AG04450 (cell line): Measurements from ENCODE around the gene TTC6. TPM values are rescaled to one million over a fixed set of nuclear protein-coding genes. Genes with fewer than 3 reads are reported as not detected.

ENCODE experiments used
- CTCF ChIA-PET: fragments of 300-600, 350-600 bp; formaldehyde crosslinking; extraction: SDS; loops from one replicate; lab custom pipeline; 2022; ENCODE audit warnings: antibody characterized with exemption, inconsistent platforms; lab: Charles Lee
- POLR2A ChIA-PET: fragments of 350-600 bp; formaldehyde crosslinking; extraction: SDS; loops from one replicate; lab custom pipeline; 2021; ENCODE audit warnings: antibody characterized with exemption, inconsistent platforms; lab: Yijun Ruan, JAX
- DNase-seq: peaks from one replicate; pipeline ENCODE4 v3.0.0-alpha.2; 2011; ENCODE audit warnings: low read depth, low spot score
- H3K27ac ChIP-seq: one replicate; pipeline ENCODE4 v1.5.1; 2012; ENCODE audit warnings: low read depth, low read length, control low read depth
- H3K27me3 ChIP-seq: one replicate; pipeline ENCODE4 v1.6.0; 2012; ENCODE audit warnings: low read length; ENCODE audit not compliant: control insufficient read depth, insufficient read depth
- H3K4me3 ChIP-seq: 2 replicates; pipeline ENCODE4 v1.5.1; 2011; ENCODE audit warnings: mild to moderate bottlenecking, low read depth, low read length, control low read depth
- H3K9me3 ChIP-seq: 2 replicates; pipeline ENCODE4 v1.5.1; 2012; ENCODE audit warnings: low read length; ENCODE audit not compliant: control insufficient read depth, insufficient read depth
- polyA plus RNA-seq: library from polyadenylated mRNA; depleted of rRNA; stranded (reverse); fragments of >200 nt; gene quantifications from 2 replicates; pipeline ENCODE4 v1.2.3, GENCODE V29; 2011
- TF ChIP-seq, protein P1 (sequence below): IDR thresholded peaks from 2 replicates; pipeline ENCODE4 v1.5.1; 2011; ENCODE audit warnings: low read depth, low read length, control low read depth, inconsistent platforms

Gene TTC6
- polyA plus RNA-seq, 1 experiment: not detected

DNA sequence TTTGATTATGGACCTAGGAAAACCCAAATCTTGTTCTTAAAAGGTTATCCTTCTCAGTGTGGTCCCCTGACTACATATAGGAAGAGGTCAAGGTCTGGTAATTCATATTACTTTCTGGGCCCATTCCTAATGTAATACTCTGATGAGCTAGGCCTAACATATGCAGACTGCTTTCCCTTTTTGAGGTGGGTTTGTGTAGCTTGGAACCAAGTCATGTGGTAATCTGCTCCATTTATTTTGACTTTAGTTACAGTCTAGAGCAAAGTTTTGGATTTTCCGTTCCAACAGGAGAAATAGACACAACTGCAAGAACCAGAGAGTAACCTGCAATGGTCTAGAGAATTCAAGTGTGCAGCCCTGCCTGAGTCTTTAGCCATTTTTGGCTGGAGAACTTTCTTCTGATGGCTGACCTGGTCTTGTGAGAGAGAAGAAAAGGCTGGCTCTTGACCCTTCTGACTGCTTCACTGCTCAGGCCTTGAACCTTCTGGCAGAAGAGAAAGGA lies 22.5 kb downstream of the TTC6 start:
- ChIA-PET POLR2A (no interaction called here), CTCF (interaction anchor here (1.3 kb wide), 1 partner anchor 386 kb away, joined by 3 read pairs; no protein-coding TSS in a partner anchor)
- Histone ChIP-seq H3K27me3 (peaks cover 2% of the 10 kb centered on the region), H3K4me3 (no peak overlapping the region), H3K27ac (no peak overlapping the region), H3K9me3 (peaks cover 13% of the 10 kb centered on the region)
- TF ChIP-seq, protein P1, sequence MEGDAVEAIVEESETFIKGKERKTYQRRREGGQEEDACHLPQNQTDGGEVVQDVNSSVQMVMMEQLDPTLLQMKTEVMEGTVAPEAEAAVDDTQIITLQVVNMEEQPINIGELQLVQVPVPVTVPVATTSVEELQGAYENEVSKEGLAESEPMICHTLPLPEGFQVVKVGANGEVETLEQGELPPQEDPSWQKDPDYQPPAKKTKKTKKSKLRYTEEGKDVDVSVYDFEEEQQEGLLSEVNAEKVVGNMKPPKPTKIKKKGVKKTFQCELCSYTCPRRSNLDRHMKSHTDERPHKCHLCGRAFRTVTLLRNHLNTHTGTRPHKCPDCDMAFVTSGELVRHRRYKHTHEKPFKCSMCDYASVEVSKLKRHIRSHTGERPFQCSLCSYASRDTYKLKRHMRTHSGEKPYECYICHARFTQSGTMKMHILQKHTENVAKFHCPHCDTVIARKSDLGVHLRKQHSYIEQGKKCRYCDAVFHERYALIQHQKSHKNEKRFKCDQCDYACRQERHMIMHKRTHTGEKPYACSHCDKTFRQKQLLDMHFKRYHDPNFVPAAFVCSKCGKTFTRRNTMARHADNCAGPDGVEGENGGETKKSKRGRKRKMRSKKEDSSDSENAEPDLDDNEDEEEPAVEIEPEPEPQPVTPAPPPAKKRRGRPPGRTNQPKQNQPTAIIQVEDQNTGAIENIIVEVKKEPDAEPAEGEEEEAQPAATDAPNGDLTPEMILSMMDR: no peak
- DNase-seq: no peak

DNA sequence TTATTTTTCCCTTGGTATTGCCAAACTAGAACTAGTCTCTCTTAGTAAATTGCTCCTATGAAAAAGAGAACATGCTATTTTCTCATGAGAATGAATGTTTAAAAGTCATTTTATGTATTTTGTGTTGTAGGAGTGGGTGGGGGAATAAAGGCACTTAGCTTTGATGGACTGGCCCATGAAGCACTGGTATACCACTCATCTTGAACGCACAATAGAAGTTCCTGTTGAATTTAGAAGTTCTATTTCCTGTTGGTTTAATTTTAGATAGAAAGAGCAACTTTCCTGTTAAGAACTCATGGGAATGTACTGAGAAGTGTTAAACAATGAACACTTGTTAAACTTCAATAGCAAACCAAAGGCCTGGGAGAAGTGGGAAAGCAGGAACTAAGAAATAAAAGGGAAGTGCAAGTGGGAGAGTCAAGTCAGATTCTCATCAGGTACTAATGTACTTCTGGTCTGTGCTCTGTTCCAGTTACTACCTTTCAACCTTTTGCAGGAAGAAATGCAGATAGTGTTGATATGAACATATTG lies 23.1 kb downstream of the TTC6 start:
- H3K27me3 ChIP-seq: peaks cover 2% of the 10 kb centered on the region
- no peak overlapping the region for H3K4me3 ChIP-seq
- TF ChIP-seq, protein P1: no peak
- no peak for DNase-seq
- H3K27ac ChIP-seq: no peak overlapping the region
- peaks cover 13% of the 10 kb centered on the region for H3K9me3 ChIP-seq
- ChIA-PET CTCF (interaction anchor here (1.3 kb wide), 1 partner anchor 387 kb away, joined by 3 read pairs; no protein-coding TSS in a partner anchor), POLR2A (no interaction called here)

DNA sequence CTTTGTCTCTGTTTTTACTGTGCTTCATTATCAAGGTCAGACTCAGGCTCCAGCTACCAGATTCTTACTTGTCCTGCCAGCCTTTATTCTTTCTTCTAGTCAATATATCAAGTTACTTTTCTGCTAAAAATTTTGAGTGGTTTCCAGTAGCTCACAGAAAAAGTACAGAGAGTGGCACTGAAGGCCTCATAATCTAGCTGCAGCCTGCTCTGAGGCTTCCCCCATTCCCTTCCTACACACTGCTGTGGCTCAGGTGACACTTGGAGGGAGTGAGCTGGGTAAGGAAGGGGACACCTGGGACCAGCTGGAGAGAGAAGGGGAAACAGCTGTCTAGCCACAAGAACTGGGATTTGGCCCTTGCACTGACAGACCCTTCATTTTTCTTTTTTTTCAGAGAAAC lies 25.4 kb downstream of the TTC6 start:
- Histone ChIP-seq H3K27ac (no peak overlapping the region), H3K9me3 (peaks cover 9% of the 10 kb centered on the region; the same call in 1 of the 2 replicates), H3K27me3 (peaks cover 2% of the 10 kb centered on the region), H3K4me3 (no peak overlapping the region)
- ChIA-PET CTCF (interaction anchor here (0.7 to 1.3 kb wide), 3 partner anchors 254 to 391 kb away, joined by 3 to 4 read pairs (median 3); no protein-coding TSS in a partner anchor), POLR2A (no interaction called here)
- TF ChIP-seq, protein P1: no peak
- no peak for DNase-seq

DNA sequence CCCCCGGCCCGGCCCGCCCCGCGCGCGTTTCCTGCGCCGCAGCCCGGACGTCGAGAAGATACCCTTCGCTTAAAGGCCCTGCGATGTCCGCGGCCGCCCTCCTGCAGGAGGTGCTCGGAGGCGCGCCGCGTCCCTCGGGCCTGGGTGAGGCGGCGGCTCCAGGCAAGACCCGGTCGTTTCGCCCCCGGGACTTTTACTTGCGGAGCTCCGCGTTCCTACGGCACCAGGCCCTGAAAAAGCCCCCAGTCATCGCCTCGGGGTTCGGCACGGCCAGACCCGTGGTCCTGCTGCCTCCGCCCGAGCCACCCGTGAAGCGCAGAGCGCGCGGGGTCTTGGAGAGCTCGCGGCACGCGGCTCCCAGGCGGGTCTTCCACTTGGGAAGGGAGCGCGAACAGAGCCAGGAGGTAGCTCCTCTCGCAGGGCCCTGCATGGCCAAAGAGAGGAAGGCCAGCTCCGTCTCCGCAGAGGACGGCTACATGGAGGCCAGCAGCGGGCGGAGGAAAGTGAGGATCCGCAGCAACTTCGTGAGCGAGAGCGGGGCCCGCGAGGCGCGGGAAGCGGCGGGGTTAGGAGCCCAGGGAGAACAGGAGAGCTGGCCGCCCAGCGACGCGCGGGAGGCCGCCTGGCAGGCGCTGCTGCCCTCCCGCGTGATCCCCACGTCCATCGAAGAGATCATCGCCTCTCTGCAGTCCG lies 26.9 kb downstream of the TTC6 start:
- TF ChIP-seq, protein P1: no peak
- Histone ChIP-seq H3K27me3 (peaks cover 2% of the 10 kb centered on the region), H3K9me3 (peaks cover 5% of the 10 kb centered on the region; the same call in 1 of the 2 replicates), H3K27ac (no peak overlapping the region), H3K4me3 (peak overlapping the region; percentile 49)
- no peak for DNase-seq
- ChIA-PET CTCF (interaction anchor here (0.6 to 1.6 kb wide), 8 partner anchors 15 to 392 kb away, joined by 3 to 7 read pairs (median 5); no protein-coding TSS in a partner anchor), POLR2A (interaction anchor here (0.6 kb wide), 1 partner anchor 482 kb away, joined by 4 read pairs; no protein-coding TSS in a partner anchor)
